ENCODE data around the gene SEPHS2.
A peak's percentile ranks its signal among the peaks of the same experiment; 100 is the strongest.

SEPHS2 gene

DNA sequence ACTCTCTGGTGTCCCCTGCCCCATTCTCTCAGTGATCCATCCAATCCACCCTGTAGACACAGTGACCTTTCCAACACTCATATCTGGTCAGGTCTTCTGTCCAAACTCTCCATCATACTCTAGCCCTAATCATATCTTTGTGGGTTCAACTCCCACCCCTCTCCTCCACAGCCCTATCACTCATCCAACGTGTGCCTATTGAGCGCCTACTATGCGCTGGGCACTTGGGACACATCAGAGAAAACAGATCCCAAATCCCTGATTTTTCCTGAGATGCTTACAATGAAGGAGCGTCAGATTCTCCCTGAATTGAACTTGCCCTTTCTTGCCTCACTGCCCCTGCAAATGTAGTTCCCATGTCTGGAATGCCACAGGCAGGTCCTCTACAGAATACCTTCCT is 17.6 kb downstream of the SEPHS2 start:
- no peak for DNase-seq

DNA sequence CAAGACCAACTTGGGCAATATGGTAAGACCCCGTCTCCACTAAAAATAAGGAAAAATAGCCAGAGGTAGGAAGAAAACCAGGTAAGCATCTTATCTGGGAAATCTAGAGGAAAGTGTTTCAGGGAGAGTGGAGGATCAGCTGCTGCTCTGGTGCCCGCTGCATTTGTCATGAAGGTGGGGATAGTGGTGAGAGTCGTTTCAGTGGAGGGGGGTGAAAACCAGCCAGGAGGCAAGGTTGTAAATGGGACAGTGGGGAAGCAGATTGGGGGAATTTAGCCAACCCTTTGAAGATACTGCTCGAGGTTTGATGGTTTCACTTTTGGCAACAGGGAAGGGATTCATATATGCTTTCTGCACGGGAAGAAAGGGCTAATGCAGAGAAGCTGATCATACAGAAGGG is 24.7 kb downstream of the SEPHS2 start:
- DNase-seq: no peak

DNA sequence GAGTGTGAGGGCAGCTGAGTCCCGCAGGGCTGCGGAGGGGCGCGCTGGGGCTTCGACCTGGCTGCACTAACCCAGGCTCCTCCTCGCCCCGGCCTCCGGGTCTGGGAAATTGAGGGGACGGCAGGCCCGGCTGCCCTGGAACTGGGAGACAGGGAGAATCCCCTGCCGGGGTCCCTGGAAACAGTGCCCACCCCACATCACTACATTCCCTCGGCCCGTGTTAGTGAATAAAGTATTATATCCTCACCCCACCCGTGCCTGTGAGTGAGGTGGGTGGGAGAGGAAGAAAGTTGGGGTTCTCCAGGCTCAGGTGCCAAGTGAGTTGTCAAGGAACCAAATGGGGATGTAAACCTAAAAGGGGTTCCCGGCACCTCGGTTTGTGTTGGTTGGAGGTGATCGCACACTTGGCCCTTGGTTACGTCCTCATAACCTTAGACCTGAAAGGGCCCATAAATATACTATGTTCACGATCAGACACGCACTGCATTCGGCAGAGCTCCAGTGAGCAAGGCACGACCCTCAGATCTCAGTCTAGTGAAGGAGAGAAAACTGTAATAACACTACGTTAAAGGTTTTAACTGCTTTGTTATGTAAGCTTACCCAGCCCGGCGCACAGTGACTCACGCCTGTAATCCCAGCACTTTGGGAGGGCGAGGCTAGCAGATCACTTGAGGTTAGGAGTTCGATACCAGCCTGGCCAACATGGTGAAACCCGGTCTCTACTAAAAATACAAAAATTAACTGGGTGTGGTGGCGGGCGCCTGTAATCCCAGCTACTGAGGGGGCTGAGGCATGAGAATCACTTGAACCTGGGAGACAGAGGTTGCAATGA is 27.1 kb downstream of the SEPHS2 start:
- no peak for DNase-seq

DNA sequence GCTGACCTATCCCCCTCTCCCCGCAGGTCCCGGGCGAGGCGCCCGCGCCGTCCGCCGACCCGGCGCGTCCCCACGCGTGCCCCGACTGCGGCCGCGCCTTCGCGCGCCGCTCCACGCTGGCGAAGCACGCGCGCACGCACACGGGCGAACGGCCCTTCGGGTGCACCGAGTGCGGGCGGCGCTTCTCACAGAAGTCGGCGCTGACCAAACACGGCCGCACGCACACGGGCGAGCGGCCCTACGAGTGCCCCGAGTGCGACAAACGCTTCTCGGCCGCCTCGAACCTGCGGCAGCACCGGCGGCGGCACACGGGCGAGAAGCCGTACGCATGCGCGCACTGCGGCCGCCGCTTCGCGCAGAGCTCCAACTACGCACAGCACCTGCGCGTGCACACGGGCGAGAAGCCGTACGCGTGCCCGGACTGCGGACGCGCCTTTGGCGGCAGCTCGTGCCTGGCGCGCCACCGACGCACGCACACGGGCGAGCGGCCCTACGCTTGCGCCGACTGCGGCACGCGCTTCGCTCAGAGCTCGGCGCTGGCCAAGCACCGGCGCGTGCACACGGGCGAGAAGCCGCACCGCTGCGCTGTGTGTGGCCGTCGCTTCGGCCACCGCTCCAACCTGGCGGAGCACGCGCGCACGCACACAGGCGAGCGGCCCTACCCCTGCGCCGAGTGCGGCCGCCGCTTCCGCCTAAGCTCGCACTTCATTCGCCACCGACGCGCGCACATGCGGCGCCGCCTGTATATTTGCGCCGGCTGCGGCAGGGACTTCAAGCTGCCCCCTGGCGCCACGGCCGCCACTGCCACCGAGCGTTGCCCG is 27.9 kb downstream of the SEPHS2 start:
- peak; percentile 85 for DNase-seq

DNA sequence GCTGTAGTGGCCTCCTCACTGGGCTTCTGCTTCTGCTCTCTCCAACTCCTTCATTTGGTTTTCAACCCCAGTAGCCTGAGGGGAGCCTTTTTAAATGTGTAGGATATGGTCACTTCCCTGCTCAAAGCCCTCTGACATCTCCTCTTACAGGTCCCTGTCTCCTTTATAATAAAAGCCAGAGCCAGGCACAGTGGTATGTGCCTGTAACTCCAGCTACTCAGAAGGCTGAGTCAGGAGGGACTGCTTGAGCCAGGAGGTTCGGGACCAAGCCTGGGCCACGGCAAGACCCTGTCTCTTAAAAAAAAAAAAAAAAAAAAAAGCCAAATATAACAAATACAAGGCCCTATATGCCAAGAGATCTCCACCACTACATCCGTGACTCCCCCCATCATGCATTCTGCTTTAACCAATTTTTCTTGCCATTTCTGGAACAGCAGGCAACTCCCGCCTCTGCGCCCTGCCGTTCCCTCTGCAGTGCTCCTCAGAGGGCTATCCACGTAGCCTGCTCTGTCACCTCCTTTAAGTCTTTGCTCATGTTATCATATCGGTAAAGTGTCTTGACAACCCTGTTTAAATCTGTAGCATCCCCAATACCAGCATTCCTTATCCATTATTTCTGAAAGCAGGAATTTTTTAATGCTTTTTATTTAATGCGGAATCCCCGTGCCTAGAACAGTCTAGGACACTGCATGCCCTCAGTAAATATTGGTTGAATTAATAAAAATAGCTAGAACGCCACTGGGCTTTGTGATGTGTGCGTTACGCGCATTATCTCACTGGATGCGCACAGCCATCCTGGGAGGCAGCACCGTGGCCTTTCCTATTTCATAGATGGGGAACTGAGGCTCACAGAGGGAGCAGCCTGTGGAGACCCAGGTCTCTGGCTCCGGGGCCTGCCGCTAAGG is 28.8 kb downstream of the SEPHS2 start:
- DNase-seq: no peak

DNA sequence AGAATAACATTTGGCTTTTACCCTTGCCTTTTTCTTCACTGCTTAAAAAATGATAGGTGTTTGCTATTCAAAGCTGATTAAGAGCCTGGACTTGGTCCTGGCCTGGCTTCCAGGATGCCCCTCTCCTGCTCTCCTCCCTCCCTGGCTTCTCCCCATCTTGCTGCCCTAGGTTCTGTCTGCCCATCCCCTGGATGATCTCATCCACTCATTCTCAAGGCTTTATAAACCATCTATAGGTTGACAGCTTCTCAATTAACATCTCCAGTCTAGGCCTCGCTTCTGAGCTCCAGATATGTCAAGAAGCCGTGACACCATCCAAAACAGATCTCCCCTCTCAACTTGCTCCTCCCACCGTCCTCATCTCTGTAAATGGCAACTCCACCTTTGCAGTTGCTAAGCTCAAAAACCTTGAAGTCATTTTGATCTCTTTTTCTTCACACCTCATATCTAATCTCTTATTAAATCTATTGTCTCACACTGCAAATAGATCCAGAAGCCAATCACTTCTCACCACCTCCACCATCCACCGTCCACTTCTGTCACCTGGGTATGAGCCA is 29.5 kb downstream of the SEPHS2 start:
- DNase-seq: no peak

DNA sequence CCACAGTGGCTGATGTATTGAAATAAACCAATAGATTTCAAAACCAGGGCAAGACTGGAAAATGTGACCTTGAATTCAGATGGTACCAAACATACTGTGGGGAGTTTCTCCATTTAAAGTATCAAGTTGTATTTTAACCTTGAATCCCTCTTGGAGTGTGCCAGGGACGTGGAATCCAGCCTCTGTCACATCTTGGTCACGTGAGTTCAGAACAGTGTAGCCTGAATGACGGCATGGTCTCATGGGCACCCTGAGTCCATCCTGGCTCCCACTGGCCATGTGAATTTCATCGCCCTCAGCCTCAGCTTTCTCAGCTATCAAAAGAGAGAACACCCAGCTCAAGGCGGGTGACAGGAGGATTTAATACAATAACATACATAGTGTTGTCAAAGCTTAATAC is 31.5 kb downstream of the SEPHS2 start:
- DNase-seq: no peak

DNA sequence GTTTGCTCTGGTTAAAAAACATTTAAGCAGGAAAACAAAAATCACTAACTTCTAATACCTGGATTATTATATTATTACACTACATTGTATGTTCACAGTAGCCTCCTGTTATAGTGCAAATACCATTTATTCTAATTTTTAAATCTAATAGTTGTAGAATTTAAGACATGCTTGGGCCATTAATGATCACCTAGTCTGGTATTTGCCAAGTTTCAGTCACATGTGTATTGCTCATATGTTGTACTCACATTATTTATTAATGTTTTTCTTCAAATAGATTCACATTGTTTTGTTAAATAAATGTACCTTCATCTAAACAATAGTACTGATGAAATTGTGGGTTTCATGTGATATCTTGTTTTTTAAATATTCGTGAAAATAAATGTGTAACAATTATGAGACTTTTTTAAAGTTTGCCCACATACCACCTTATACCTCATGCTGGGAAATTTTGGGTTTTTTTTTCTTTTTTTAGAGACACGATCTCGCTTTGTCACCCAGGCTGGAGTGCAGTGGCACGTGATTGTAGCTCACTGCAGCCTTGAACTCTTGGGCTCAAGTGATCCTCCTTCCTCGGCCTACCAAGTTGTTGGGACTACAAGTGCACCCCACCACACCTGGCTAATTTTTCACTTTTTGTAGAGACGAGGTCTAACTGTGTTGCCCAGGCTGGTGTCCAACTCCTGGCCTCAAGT is 32.4 kb downstream of the SEPHS2 start:
- no peak for DNase-seq

DNA sequence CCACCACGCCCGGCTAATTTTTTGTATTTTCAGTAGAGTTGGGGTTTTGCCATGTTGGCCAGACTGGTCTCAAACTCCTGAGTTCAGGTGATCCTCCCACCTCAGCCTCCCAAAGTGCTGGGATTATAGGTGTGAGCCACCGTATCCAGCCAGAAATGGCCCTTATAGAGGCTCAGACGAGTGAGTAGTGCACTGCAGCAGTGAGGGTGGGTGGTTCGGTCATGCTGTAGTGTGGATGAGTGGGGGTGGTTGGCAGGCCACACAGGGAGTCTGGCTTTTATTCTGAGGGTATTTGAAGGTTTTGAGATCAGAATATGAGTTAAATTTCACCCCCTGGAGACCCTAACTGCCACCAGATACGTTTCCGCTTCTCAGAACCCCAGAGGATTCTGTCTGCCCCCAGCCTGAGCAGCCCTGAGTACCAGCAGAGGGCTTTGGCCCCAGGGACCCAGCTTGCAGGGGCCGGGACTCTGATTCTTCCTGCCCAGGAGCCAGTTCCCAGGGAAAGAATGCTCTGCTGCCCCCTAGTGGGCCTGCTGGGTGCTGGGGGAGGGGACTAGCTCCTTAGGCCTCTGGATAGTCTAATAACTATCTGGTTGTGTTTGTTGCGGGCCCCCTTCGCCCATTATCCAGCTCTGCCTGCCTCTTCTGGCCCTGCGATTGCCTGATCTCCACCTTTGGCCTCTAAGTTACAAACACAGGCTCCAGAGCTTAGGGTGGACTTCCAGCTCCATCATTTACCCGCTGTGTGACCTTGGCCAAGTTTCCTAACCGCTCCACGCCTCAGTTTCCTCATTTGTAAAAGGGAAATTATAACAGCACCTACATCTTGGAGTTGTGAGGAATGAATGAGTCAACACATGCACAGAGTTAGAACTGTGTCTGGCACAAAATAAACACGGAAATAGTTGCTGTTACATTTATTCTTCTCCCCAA is 36.3 kb downstream of the SEPHS2 start:
- DNase-seq: peak; percentile 87

DNA sequence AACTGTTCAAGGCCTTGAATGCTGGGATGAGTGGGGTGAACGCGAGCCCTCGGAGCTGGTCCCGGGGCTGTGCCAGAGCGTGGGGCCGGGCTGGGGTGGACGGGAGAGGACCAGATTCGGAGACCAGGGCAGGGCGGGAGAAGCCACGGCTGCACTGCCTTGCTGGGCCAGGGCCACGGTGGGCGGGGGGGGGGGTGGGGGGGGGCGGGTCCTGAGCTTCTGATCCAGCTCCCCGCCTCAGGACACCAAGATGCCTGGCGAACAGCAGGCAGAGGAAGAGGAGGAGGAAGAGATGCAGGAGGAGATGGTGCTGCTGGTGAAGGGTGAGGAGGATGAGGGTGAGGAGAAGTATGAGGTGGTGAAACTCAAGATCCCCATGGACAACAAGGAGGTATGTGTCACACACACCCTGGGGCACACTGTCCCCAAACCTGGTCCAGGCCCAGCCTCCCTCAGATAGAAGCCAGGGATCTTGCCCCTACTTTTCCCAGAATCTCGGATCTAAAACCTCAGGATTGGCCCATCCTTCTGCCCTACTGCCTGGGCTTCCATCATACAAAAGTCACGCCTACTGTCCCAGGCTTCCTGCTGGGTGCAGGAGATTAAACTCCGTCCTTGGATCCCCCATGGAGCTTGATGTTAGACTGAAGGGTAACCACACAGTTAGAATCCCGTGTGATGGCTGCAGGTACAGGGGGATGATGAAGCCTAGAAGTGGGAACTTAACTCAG is 37.7 kb downstream of the SEPHS2 start:
- DNase-seq: no peak

DNA sequence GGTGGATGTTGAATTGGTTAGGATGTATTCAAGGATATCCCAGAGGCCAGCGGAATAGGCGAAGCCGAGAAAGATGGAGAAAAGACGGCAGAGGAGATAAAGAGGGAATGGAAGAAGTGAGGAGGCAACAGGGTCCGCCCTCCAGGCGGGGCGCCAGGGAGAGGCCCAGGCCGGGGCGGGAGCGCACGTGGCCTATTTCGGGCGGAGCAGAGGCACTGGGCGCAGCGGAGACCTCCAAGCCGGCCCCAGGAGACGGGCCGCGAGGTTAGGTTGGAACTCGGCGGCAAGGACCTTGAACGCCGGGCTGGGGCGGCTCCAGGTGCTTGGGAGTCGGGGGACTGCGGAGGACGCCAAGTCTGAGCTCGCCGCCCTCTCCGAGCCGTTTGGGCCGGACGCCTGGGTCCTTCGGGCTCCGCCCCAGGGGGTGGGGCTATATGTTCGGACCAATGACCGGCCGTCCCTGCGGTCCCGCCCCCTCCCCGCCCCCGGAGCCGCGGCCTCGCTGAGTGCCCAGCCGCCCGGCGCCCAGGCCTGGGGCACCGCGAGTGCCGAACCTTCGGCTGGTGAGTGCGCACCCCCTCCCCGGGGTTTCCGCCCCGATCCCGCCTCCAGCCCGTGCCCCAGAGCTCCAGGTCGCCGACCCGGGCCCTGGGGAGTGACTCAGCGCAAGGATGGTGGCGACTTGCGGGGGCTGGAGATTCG is 38.4 kb downstream of the SEPHS2 start, which contains the start of gene ZNF771:
Gene ZNF771 (plus strand): TSS at position 505 of the 702 bp plus-strand sequence. CDS start 448 bp downstream, outside the sequence.
- peak; percentile 89 for DNase-seq

DNA sequence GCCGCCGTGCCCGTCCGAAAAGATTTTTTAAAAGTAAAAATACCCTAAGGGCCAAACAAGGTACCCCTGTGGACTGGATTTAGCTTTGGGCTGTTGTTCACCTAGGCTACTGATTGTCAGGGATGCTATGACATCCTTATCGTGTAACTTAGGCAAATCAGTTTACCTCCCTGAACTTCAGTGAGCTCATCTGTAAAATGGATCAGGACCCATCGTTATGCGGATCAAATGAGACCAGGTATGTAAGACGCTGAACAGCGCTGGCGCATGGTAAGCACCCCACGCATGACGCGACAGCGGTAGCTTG is 38.9 kb downstream of the SEPHS2 start:
- DNase-seq: no peak

DNA sequence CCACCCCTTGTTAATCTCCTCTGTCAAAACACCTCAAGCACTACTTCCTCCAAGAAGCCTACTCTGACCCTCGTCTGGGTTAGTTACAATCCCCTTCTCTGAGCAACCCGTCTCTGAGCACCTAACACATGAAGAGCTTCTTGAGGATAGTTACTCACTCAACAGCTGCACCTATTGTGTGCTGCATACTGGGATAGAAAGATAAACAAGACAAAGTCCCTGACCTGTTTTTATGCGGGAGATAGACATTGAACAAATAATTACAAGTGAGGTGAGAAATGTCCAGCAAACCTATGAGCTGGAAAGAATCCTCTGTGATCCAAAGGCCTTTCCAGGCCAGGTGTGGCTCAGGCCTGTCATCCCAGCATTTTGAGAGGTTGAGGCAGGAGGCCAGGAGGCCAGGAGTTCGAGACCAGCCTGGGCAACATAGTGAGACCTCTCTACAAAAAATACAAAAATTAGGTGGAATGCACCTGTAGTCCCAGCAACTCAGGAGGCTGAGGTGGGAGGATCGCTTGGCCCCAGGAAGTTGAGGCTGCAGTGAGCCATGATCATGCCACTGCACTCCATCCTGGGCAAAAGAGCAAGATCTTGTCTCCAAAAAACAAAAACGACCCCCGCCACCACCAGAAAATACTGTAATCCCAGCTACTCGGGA is 43.8 kb downstream of the SEPHS2 start:
- no peak for DNase-seq

DNA sequence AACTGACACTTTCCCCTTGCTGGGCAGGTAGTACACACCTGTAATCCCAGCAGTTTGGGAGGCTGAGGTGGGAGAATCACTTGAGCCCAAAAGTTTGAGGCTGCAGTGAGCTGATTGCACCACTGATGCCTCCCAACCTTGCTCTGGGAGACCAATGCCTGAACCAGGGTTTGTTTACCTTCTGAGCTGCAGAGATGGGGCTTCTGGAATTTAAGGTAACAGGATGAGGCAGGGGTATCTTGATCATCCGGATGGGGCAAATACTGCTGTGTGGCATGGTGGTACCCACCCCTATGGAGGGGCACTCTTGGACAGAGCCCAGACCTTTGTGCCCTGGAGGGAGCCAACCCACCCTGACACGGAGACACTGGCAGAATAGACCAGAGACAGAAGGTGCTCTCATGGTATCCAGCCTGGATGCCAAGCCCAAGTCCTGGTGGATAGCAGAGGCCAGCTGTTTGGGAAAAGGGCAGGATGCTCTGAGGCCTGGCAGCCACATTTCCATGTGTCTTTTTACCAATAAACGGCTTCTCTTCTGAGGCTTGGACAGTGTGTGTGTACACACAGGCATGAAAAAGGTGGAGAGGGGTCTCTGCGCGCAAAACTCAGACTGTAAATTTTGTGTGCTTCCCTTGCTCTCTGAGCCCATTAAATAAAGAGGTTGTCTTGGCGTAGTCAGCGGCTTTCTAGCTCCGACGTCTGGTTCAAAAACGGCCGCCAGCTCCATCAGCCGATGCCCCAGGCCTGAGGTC is 46.1 kb downstream of the SEPHS2 start:
- no peak for DNase-seq

DNA sequence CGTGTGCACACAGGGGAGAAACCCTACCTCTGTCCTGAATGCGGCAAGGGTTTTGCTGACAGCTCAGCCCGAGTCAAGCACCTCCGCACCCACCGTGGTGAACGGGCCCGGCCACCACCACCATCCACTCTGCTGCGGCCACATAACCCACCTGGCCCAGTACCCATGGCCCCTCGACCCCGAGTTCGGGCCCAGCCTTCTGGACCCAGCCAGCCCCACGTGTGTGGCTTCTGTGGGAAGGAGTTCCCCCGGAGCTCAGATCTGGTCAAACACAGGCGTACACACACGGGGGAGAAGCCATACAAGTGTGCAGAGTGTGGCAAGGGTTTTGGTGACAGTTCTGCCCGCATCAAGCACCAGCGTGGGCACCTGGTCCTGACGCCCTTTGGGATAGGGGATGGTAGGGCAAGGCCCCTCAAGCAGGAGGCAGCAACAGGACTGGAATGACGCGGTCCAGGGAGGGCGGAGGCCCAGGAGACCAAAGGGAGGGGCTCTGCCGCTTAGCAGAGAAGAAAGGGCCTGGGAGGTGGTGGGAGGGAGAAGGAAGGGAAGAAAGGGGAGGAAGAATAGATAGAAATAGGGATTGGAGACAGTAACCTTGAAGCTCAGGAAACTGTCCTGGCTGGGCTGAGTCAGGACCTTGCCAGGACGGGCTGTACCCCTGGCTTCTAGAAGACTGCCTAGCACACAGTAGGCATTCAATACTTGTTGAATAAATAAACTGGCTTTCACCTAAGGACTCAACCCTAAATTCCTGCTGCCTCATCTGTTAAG is 46.8 kb downstream of the SEPHS2 start:
- no peak for DNase-seq

DNA sequence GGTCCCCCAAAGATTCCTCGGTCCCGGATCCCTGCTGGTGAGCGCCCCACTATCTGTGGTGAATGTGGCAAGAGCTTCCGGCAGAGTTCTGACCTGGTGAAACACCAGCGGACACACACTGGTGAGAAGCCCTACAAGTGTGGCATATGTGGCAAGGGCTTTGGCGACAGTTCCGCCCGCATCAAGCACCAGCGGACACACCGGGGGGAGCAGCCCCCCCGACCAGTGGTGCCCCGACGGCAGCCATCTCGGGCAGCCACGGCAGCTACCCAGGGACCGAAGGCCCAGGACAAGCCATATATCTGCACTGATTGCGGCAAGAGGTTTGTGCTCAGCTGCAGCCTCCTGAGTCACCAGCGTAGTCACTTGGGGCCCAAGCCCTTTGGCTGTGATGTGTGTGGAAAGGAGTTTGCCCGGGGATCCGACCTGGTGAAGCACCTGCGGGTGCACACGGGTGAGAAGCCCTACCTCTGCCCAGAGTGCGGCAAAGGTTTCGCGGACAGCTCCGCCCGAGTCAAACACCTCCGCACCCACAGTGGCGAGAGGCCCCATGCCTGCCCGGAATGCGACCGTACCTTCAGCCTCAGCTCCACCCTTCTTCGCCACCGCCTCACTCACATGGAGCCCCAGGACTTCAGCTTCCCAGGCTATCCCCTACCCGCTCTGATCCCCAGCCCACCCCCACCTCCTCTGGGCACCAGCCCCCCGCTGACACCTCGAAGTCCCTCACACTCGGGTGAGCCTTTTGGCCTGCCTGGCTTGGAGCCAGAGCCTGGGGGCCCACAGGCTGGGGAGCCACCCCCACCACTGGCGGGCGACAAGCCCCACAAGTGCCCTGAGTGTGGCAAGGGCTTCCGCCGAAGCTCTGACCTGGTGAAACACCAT is 47.7 kb downstream of the SEPHS2 start:
- no peak for DNase-seq

All from stimulated activated naive CD4-positive, alpha-beta T cell treated with Interleukin-2 at 50 U/mL for 16 hours (primary cell).